ENCODE measurements around the gene DNAJA4. TPM values are rescaled to one million over a fixed set of nuclear protein-coding genes. Genes with fewer than 3 reads are reported as not detected.
A peak's percentile ranks its signal among the peaks of the same experiment; 100 is the strongest.

Gene DNAJA4
- total and polyA plus RNA-seq, 12 donors, result 40.0 to 226 (median 150) TPM

GRCh38 chr15:78317145-78317836 is 52.9 kb downstream of the DNAJA4 start:
- DNase-seq, result no peak
- no peak overlapping the region for H3K4me3 ChIP-seq
- no peaks in the 10 kb centered on the region for H3K9me3 ChIP-seq
- H3K4me1 ChIP-seq, result peaks cover 0 to 10% (median 0%) of the 10 kb centered on the region in 9 donors
- 58 to 72% methylated on average over 8 of the region's 8 CpGs for WGBS, 2 donors
- peak in 4 of 9 donors; percentile 15 to 29 (median 22) for TF ChIP-seq CTCF (IDR thresholded peaks at IDR 0.05)
- peak in 5 of 8 donors; percentile 21 to 76 (median 64) for ATAC-seq
- H3K27ac ChIP-seq, result no peak overlapping the region
- intact Hi-C loops (cut with DNase I), result no loop called here
- peaks cover 0 to 4% (median 0%) of the 10 kb centered on the region in 7 donors for H3K27me3 ChIP-seq
- no peaks in the 10 kb centered on the region for H3K36me3 ChIP-seq

- no peak for DNase-seq
- intact Hi-C loops (cut with DNase I), result no loop called here
- 82 to 84% methylated on average over 10 of the region's 10 CpGs for WGBS, 2 donors
- no peak overlapping the region for H3K27ac ChIP-seq
- no peaks in the 10 kb centered on the region for H3K36me3 ChIP-seq
- no peak overlapping the region for H3K4me3 ChIP-seq
- ATAC-seq, result no peak
- peaks cover 0 to 3% (median 0%) of the 10 kb centered on the region in 7 donors for H3K27me3 ChIP-seq
- TF ChIP-seq CTCF (IDR thresholded peaks at IDR 0.05), result no peak
- no peaks in the 10 kb centered on the region for H3K9me3 ChIP-seq
- peaks cover 0 to 16% (median 0%) of the 10 kb centered on the region in 9 donors for H3K4me1 ChIP-seq
Observed at GRCh38 chr15:78319588-78319987, 55.2 kb downstream of the DNAJA4 start.

- no peak for ATAC-seq
Observed at GRCh38 chr15:78320183-78320582, 55.8 kb downstream of the DNAJA4 start.

GRCh38 chr15:78321041-78321570 is 56.7 kb downstream of the DNAJA4 start:
- DNase-seq (no peak), ATAC-seq (no peak)
- peaks cover 0 to 23% (median 0%) of the 10 kb centered on the region in 9 donors for H3K4me1 ChIP-seq
- 86 to 89% methylated on average over 17 of the region's 17 CpGs for WGBS, 2 donors
- TF ChIP-seq CTCF (IDR thresholded peaks at IDR 0.05), result no peak
- H3K27me3 ChIP-seq, result no peaks in the 10 kb centered on the region
- H3K4me3 ChIP-seq, result no peak overlapping the region
- H3K36me3 ChIP-seq, result no peaks in the 10 kb centered on the region
- no peaks in the 10 kb centered on the region for H3K9me3 ChIP-seq
- intact Hi-C loops (cut with DNase I), result no loop called here
- no peak overlapping the region for H3K27ac ChIP-seq

More at GRCh38 chr15:78320183-78320582, 55.8 kb downstream of the DNAJA4 start:
- DNase-seq, result no peak
- TF ChIP-seq CTCF (IDR thresholded peaks at IDR 0.05), result no peak
- no peak overlapping the region for H3K27ac ChIP-seq
- intact Hi-C loops (cut with DNase I), result no loop called here
- no peaks in the 10 kb centered on the region for H3K27me3 ChIP-seq
- 95 to 98% methylated on average over 5 of the region's 5 CpGs for WGBS, 2 donors
- H3K4me1 ChIP-seq, result peaks cover 0 to 16% (median 0%) of the 10 kb centered on the region in 9 donors
- no peaks in the 10 kb centered on the region for H3K9me3 ChIP-seq
- no peaks in the 10 kb centered on the region for H3K36me3 ChIP-seq
- no peak overlapping the region for H3K4me3 ChIP-seq
